ENCODE data around the gene NT5C.

DNA sequence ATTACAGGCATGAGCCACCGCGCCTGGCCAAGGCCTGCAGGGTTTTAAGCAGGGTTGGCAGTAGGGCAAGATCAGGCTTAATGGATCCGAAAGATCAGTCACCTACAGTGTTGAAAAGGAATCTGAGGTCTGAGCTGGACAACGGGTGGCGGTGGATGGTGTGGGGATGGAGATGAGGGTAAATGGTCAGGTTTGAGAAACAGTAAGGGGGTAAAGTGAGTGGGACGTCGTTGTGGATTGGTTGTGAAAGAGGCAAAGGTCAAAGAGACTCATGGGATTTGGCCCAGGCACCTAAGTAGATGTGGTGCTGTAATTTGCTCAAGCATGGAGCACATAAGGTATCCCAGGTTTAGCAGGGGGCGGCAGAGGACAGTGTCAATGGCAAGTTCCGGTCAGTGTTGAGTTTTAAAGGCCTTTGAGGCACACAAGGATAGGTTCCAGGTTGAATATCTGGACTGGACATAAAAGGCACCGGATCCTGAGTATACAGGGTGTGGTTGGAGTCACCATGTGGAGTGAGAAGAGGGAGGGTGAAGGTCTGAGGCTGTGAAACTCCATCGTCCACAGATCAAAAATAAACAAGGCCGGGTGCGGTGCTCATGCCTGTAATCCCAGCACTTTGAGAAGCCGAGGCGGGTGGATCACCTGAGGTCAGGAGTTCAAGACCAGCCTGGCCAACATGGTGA lies 44.9 kb downstream of the NT5C start:
- TF ChIP-seq, protein P1, sequence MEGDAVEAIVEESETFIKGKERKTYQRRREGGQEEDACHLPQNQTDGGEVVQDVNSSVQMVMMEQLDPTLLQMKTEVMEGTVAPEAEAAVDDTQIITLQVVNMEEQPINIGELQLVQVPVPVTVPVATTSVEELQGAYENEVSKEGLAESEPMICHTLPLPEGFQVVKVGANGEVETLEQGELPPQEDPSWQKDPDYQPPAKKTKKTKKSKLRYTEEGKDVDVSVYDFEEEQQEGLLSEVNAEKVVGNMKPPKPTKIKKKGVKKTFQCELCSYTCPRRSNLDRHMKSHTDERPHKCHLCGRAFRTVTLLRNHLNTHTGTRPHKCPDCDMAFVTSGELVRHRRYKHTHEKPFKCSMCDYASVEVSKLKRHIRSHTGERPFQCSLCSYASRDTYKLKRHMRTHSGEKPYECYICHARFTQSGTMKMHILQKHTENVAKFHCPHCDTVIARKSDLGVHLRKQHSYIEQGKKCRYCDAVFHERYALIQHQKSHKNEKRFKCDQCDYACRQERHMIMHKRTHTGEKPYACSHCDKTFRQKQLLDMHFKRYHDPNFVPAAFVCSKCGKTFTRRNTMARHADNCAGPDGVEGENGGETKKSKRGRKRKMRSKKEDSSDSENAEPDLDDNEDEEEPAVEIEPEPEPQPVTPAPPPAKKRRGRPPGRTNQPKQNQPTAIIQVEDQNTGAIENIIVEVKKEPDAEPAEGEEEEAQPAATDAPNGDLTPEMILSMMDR (IDR thresholded peaks at IDR 0.05) = no peak
- TF ChIP-seq POLR2A (IDR thresholded peaks at IDR 0.05) = no peak
